GM12878 (cell line): ENCODE measurements around the gene SFXN5. TPM values are rescaled to one million over a fixed set of nuclear protein-coding genes. Genes with fewer than 3 reads are reported as not detected.

ENCODE experiments used
- ATAC-seq: fragments of 200-7000 bp; cut with Tn5 transposase; 3 replicates; pipeline ENCODE4 v1.9.1; 2020; ENCODE audit warnings: mild to moderate bottlenecking, moderate library complexity
- BruUV-seq: library from RNA; stranded (reverse); fragments of 400-500 nt; replicated peaks from 2 replicates; lab custom pipeline; 2021; lab: Mats Ljungman, UMichigan
- CTCF ChIA-PET: fragments of 300-600 bp; sonication (Branson Sonifier 250); formaldehyde crosslinking; extraction: SDS; loops from one replicate; lab custom pipeline; 2021; ENCODE audit warnings: inconsistent platforms; lab: Yijun Ruan, JAX
- POLR2A ChIA-PET: fragments of 350-600 bp; formaldehyde crosslinking; extraction: SDS; loops from one replicate; lab custom pipeline; 2021; ENCODE audit warnings: inconsistent platforms; lab: Charles Lee
- RAD21 ChIA-PET: fragments of 300-600 bp; sonication (Branson Sonifier 250); formaldehyde crosslinking; loops from one replicate; lab custom pipeline; 2023; ENCODE audit warnings: antibody characterized with exemption; ENCODE audit not compliant: unreplicated experiment; lab: Charles Lee
- SMC1A ChIA-PET: fragments of 300-600 bp; sonication (Branson Sonifier 250); formaldehyde crosslinking; loops from one replicate; lab custom pipeline; 2023; ENCODE audit not compliant: unreplicated experiment, uncharacterized antibody; lab: Charles Lee
- DNase-seq: peaks from one replicate; pipeline ENCODE4 v3.0.0-alpha.2; 2011; ENCODE audit warnings: low read depth, low spot score
- FAIRE-seq: peaks from 3 replicates; lab custom pipeline; 2011; peaks lifted over from hg19 to GRCh38; lab: Jason Lieb, UNC
- H2AFZ ChIP-seq: 2 replicates; pipeline ENCODE4 v1.6.0; 2011; ENCODE audit warnings: low read depth, low read length, control low read depth; ENCODE audit not compliant: control insufficient read depth
- H3K27ac ChIP-seq: 2 replicates; pipeline ENCODE4 v1.5.1; 2011; ENCODE audit warnings: control low read depth; ENCODE audit not compliant: control insufficient read depth, insufficient read depth
- H3K27me3 ChIP-seq, 2 experiments: replicated peaks in 1 of 2; 2 replicates each; pipeline versions ENCODE4 v1.6.0 to v1.6.1; 2011; ENCODE audit warnings: low read length in 1 of 2; ENCODE audit not compliant: control insufficient read depth in 2 of 2, insufficient read depth in 2 of 2
- H3K36me3 ChIP-seq, 2 experiments: 2 replicates each; pipeline ENCODE4 v1.5.1; 2011; ENCODE audit warnings: low read length in 1 of 2; ENCODE audit not compliant: control insufficient read depth in 2 of 2, insufficient read depth in 2 of 2
- H3K4me1 ChIP-seq: 2 replicates; pipeline ENCODE4 v1.6.1; 2011; ENCODE audit warnings: mild to moderate bottlenecking, low read length, moderate library complexity, mixed read lengths; ENCODE audit not compliant: control insufficient read depth, insufficient read depth
- H3K4me2 ChIP-seq: 2 replicates; pipeline ENCODE4 v1.6.0; 2011; ENCODE audit warnings: control low read depth; ENCODE audit not compliant: control insufficient read depth, insufficient read depth
- H3K4me3 ChIP-seq: fragments of 200-600 bp; sonication (generic); 2 replicates; pipeline ENCODE4 v1.5.1; 2016
- H3K79me2 ChIP-seq: 2 replicates; pipeline ENCODE4 v1.6.0; 2011; ENCODE audit warnings: low read length; ENCODE audit not compliant: control insufficient read depth, insufficient read depth
- H3K9ac ChIP-seq: 2 replicates; pipeline ENCODE4 v1.8.0; 2011; ENCODE audit warnings: low read length, control low read depth, mixed read lengths; ENCODE audit not compliant: control insufficient read depth, insufficient read depth
- H3K9me3 ChIP-seq: replicated peaks from 3 replicates; pipeline ENCODE4 v1.5.1; 2011; ENCODE audit warnings: mild to moderate bottlenecking, low read length; ENCODE audit not compliant: control insufficient read depth, insufficient read depth
- H4K20me1 ChIP-seq: 2 replicates; pipeline ENCODE4 v1.6.0; 2011; ENCODE audit not compliant: control insufficient read depth, insufficient read depth
- E2F4 ChIP-seq: IDR thresholded peaks from 2 replicates; pipeline ENCODE4 v1.6.1; 2012; ENCODE audit warnings: low read depth, low read length, improper control_type of control experiment
- HDGF ChIP-seq: fragments of 450-650 bp; IDR thresholded peaks from 2 replicates; pipeline ENCODE4 v1.6.1; 2016; ENCODE audit warnings: antibody characterized with exemption
- HSF1 ChIP-seq: fragments of 150-350 bp; IDR thresholded peaks from 2 replicates; pipeline ENCODE4 v1.6.1; 2014; ENCODE audit warnings: mild to moderate bottlenecking, low read depth, low read length
- PAX5 ChIP-seq: IDR thresholded peaks from 2 replicates; pipeline ENCODE4 v1.6.1; 2011; ENCODE audit warnings: low read depth, low read length, borderline replicate concordance
- PBX3 ChIP-seq: IDR thresholded peaks from 2 replicates; pipeline ENCODE4 v1.6.1; 2011; ENCODE audit warnings: mild to moderate bottlenecking, low read depth, low read length, moderate library complexity; ENCODE audit not compliant: insufficient replicate concordance
- POLR2AphosphoS2 ChIP-seq: IDR thresholded peaks from 2 replicates; pipeline ENCODE4 v1.6.1; 2011; ENCODE audit warnings: low read depth, mild to moderate bottlenecking, low read length, improper control_type of control experiment, moderate library complexity
- RCOR1 ChIP-seq: conservative IDR thresholded peaks from 2 replicates; pipeline ENCODE4 v1.6.1; 2012; ENCODE audit warnings: low read depth, low read length, improper control_type of control experiment
- SKIL ChIP-seq: fragments of 450-650 bp; IDR thresholded peaks from 2 replicates; pipeline ENCODE4 v1.6.1; 2017; ENCODE audit warnings: mild to moderate bottlenecking, low read depth, inconsistent platforms; ENCODE audit not compliant: poor library complexity, severe bottlenecking
- SMAD1 ChIP-seq: fragments of 450-650 bp; IDR thresholded peaks from 2 replicates; pipeline ENCODE4 v1.6.1; 2018; ENCODE audit warnings: mild to moderate bottlenecking, low read depth; ENCODE audit not compliant: partially characterized antibody
- STAT1 ChIP-seq: fragments of 450-650 bp; conservative IDR thresholded peaks from 2 replicates; pipeline ENCODE4 v1.6.1; 2014; ENCODE audit warnings: antibody characterized with exemption, mild to moderate bottlenecking
- ZBTB4 ChIP-seq: fragments of 450-650 bp; formaldehyde crosslinking; IDR thresholded peaks from 2 replicates; pipeline ENCODE4 v1.4.0; 2022; ENCODE audit warnings: mild to moderate bottlenecking, moderate library complexity
- WGBS: methylation state at CpG from one replicate; pipeline ENCODE4 v1.1.6; 2016; ENCODE audit warnings: low lambda C conversion rate; ENCODE audit not compliant: insufficient replicate concordance, insufficient coverage; ENCODE audit errors: missing lambda C conversion rate; 5-methylcytosine and 5-hydroxymethylcytosine counted together
- in situ Hi-C: fragments of 300-500 bp; cut with MboI; formaldehyde crosslinking; loops from 9 replicates; pipeline ENCODE4 v1.14.3; 2018; ENCODE audit warnings: mixed read lengths
- intact Hi-C: fragments of 100-400 bp; cut with micrococcal nuclease; formaldehyde crosslinking; loops from one replicate; pipeline ENCODE4 v1.14.2; 2022; ENCODE audit not compliant: unreplicated experiment
- polyA plus RNA-seq, 11 experiments: library from polyadenylated mRNA; depleted of rRNA in 4 of 11; unstranded in 6 of 11; stranded (reverse) in 5 of 11; fragments of >200 nt; fragmentation: Nextera tagmentation in 4 of 11; fragmentation: Illumina TruSeq in 1 of 11; extraction: Ambion mirVana in 4 of 11; extraction: Trizol in 1 of 11; gene quantifications; 1 replicate in 1 of 11; 2 replicates in 10 of 11; pipeline versions ENCODE4 v1.2.1 to v1.2.3, GENCODE V29; 2011 to 2016; ENCODE audit warnings: inconsistent platforms in 2 of 11, missing spikeins in 2 of 11, low read depth in 1 of 11
- total RNA-seq, 4 experiments: library from RNA; depleted of rRNA in 3 of 4; stranded (reverse); fragments of >200 nt in 3 of 4; fragmentation: Illumina TruSeq in 1 of 4; extraction: Trizol in 1 of 4; gene quantifications; 2 replicates each; pipeline versions ENCODE4 v1.2.1 to v1.2.3, GENCODE V29; 2013 to 2021

The SFXN5 gene
- total and polyA plus RNA-seq, 10 of the 15 experiments (the other 5 are each of a cell fraction or from before 2014, with no cell fraction given), result 3.3 to 15.9 (median 11.2) TPM

GRCh38 chr2:72898585-72898906 is 173.0 kb downstream of the SFXN5 start (continued):
- no peak for TF ChIP-seq ZBTB4 (CRISPR knock-in tag)
- TF ChIP-seq HDGF, result no peak

GRCh38 chr2:72897785-72898584 is 173.5 kb downstream of the SFXN5 start:
- ChIA-PET SMC1A (interaction anchor here (0.9 to 2.0 kb wide), 4 partner anchors 14 to 76 kb away, joined by 3 to 7 read pairs (median 5); no protein-coding TSS in a partner anchor), RAD21 (interaction anchor here (1.1 to 1.5 kb wide), 2 partner anchors 17 to 76 kb away, joined by 4 read pairs; no protein-coding TSS in a partner anchor), CTCF (interaction anchor here (0.7 to 14.3 kb wide), 7 partner anchors 10 to 77 kb away, joined by 3 to 437 read pairs (median 5); partner anchors contain the start of genes EMX1 and SPR), POLR2A (interaction anchor here (0.6 kb wide), 1 partner anchor 18 kb away, joined by 3 read pairs; no protein-coding TSS in a partner anchor)
- FAIRE-seq (no peak), DNase-seq (no peak), ATAC-seq (no peak)
- Histone ChIP-seq H3K36me3 (no peaks in the 10 kb centered on the region), H3K27me3 (no peaks in the 10 kb centered on the region; a peak in 1 of 4 replicates), H3K27ac (no peak overlapping the region), H3K79me2 (no peaks in the 10 kb centered on the region), H2AFZ (no peak overlapping the region), H3K9ac (no peak overlapping the region), H4K20me1 (no peaks in the 10 kb centered on the region), H3K4me2 (no peak overlapping the region), H3K4me3 (no peak overlapping the region), H3K9me3 (no peaks in the 10 kb centered on the region), H3K4me1 (peaks cover 28% of the 10 kb centered on the region)
- no TSS peak for BruUV-seq
- no peak for TF ChIP-seq PBX3
- TF ChIP-seq SKIL, result no peak
- TF ChIP-seq RCOR1, result no peak
- no peak for TF ChIP-seq STAT1
- no peak for TF ChIP-seq PAX5
- TF ChIP-seq POLR2AphosphoS2, result no peak
- TF ChIP-seq HSF1, result no peak
- no peak for TF ChIP-seq SMAD1
- TF ChIP-seq E2F4, result no peak
- intact Hi-C loops, result no loop called here
- 48% methylated on average over 18 of the region's 18 CpGs for WGBS
- in situ Hi-C loops, result no loop called here
